ENCODE data around the gene LY6G6D.

DNA sequence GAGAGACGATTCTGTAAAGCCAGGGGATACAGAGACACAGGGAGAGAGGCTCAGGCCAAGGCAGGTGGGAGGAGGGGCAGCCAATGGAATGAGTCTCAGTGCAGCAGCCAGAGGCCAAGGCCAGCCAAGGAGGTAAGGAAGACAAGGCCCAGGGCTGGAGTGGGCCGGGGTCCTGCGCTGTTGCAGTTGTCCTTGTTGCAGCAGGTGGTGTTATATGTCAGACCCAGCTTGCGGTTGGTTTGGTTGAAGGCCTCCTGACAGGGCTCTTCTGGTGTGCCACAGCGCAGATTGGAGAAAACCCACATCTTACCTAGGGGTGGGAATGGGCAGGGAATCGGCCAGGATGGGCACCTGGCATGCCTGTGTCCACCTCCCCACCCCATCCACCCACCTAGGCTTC is 3.9 kb downstream of the LY6G6D start:
- TF ChIP-seq YY1 (IDR thresholded peaks at IDR 0.05; ENCODE audit: insufficient read depth, insufficient read length) (no peak), ZNF274 (IDR thresholded peaks at IDR 0.05; ENCODE audit: low read depth, low read length) (no peak), SUZ12 (IDR thresholded peaks at IDR 0.05; ENCODE audit: extremely low read depth, insufficient read depth, insufficient read length) (no peak)

Measured in NT2/D1 (cell line).